Upper lobe of left lung (tissue), 6 donors: Measurements from ENCODE around the gene MLF1. TPM values are rescaled to one million over a fixed set of nuclear protein-coding genes. Genes with fewer than 3 reads are reported as not detected.

Experiments used
- ATAC-seq, 2 donors: fragments of 200-7000 bp; cut with Tn5 transposase; one replicate each; pipeline ENCODE4 v1.9.1; 2022; ENCODE audit warnings: mild to moderate bottlenecking in 2 of 2, moderate library complexity in 2 of 2; ENCODE audit not compliant: low FRiP score in 2 of 2
- DNase-seq, 2 donors: peaks; one replicate each; pipeline ENCODE4 v3.0.0-alpha.2; 2019 to 2020
- H3K27ac ChIP-seq, 4 donors: fragments of 200-600 bp; sonication (generic); one replicate each; pipeline ENCODE4 v1.5.1; 2016 to 2019
- H3K27me3 ChIP-seq, 4 donors: fragments of 200-600 bp; sonication (generic); one replicate each; pipeline ENCODE4 v1.5.1; 2017 to 2019
- H3K36me3 ChIP-seq, 4 donors: fragments of 200-600 bp; sonication (generic); one replicate each; pipeline ENCODE4 v1.5.1; 2016 to 2019
- H3K4me1 ChIP-seq, 4 donors: fragments of 200-600 bp; sonication (generic); one replicate each; pipeline ENCODE4 v1.5.1; 2018 to 2019
- H3K4me3 ChIP-seq, 4 donors: fragments of 200-600 bp; sonication (generic); one replicate each; pipeline ENCODE4 v1.5.1; 2017 to 2019; ENCODE audit warnings: mild to moderate bottlenecking in 2 of 4, moderate library complexity in 1 of 4
- H3K9me3 ChIP-seq, 4 donors: fragments of 200-600 bp; sonication (generic); one replicate each; pipeline ENCODE4 v1.5.1; 2018 to 2019
- EP300 ChIP-seq, 4 donors: sonication (generic); formaldehyde crosslinking; IDR thresholded peaks; one replicate each; pipeline ENCODE4 v1.5.1; 2017; ENCODE audit warnings: antibody characterized with exemption in 4 of 4, control low read depth in 2 of 4
- POLR2A ChIP-seq, 4 donors: fragments of 450-650 bp; IDR thresholded peaks; one replicate each; pipeline ENCODE4 v1.5.1; 2016 to 2017; ENCODE audit warnings: antibody characterized with exemption in 4 of 4, mild to moderate bottlenecking in 2 of 4
- POLR2AphosphoS5 ChIP-seq, 2 donors: sonication (generic); formaldehyde crosslinking; IDR thresholded peaks; one replicate each; pipeline ENCODE4 v1.5.1; 2017; ENCODE audit warnings: antibody characterized with exemption in 2 of 2
- WGBS, 2 donors: methylation state at CpG; one replicate each; pipeline ENCODE4 v1.1.5; 2017 to 2018; 5-methylcytosine and 5-hydroxymethylcytosine counted together
- total RNA-seq, 6 donors: library from RNA; depleted of rRNA in 4 of 6; stranded (reverse); fragments of >200 nt in 4 of 6; gene quantifications; one replicate each; pipeline versions ENCODE4 v1.1.0 to v1.2.1, GENCODE V29; 2016 to 2021
- TF ChIP-seq, protein P1 (sequence below), 6 experiments: fragments of 450-650 bp in 4 of 6; fragments of 200-600 bp in 2 of 6; sonication (generic) in 2 of 6; IDR thresholded peaks; one replicate each; pipeline ENCODE4 v1.5.1; 2016 to 2019; ENCODE audit warnings: antibody characterized with exemption in 6 of 6
- donor health status: DM: no; HTN: no; CAD: no; lungs with moderate emphysema.
- donor health status: DM: no; HTN: yes; CAD: no; lungs with severe emphysema.

Gene MLF1
- total RNA-seq, 6 donors from 2014 or later, result 2.1 to 24.0 (median 9.7) TPM

DNA sequence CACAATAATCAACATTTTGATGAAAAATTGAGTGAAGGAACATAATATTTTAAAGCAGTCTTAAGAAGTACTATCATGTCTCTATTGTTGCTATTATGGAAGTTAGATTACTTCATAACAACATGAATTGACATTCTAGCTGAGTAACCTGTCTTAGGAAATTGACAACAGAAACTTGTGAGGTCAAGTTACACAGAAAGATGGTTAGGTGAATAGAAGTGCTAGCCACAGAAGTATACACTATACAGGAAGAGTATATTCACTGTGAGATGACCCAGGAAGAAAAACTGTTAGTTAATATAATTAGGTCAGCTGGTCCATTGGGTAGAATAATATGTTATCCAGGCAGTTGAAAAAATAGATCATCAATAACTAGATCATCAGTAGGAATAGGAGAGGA is 31.2 kb downstream of the MLF1 start:
- no peaks in the 10 kb centered on the region for H3K4me1 ChIP-seq
- no peak for DNase-seq
- TF ChIP-seq, protein P1, sequence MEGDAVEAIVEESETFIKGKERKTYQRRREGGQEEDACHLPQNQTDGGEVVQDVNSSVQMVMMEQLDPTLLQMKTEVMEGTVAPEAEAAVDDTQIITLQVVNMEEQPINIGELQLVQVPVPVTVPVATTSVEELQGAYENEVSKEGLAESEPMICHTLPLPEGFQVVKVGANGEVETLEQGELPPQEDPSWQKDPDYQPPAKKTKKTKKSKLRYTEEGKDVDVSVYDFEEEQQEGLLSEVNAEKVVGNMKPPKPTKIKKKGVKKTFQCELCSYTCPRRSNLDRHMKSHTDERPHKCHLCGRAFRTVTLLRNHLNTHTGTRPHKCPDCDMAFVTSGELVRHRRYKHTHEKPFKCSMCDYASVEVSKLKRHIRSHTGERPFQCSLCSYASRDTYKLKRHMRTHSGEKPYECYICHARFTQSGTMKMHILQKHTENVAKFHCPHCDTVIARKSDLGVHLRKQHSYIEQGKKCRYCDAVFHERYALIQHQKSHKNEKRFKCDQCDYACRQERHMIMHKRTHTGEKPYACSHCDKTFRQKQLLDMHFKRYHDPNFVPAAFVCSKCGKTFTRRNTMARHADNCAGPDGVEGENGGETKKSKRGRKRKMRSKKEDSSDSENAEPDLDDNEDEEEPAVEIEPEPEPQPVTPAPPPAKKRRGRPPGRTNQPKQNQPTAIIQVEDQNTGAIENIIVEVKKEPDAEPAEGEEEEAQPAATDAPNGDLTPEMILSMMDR (IDR thresholded peaks at IDR 0.05), result no peak
- no peak for TF ChIP-seq EP300 (IDR thresholded peaks at IDR 0.05)
- H3K9me3 ChIP-seq, result no peaks in the 10 kb centered on the region
- H3K27ac ChIP-seq, result no peak overlapping the region
- H3K4me3 ChIP-seq, result no peak overlapping the region
- H3K27me3 ChIP-seq, result no peaks in the 10 kb centered on the region
- peaks cover 0 to 21% (median 1%) of the 10 kb centered on the region in 4 donors for H3K36me3 ChIP-seq
- no peak for ATAC-seq

DNA sequence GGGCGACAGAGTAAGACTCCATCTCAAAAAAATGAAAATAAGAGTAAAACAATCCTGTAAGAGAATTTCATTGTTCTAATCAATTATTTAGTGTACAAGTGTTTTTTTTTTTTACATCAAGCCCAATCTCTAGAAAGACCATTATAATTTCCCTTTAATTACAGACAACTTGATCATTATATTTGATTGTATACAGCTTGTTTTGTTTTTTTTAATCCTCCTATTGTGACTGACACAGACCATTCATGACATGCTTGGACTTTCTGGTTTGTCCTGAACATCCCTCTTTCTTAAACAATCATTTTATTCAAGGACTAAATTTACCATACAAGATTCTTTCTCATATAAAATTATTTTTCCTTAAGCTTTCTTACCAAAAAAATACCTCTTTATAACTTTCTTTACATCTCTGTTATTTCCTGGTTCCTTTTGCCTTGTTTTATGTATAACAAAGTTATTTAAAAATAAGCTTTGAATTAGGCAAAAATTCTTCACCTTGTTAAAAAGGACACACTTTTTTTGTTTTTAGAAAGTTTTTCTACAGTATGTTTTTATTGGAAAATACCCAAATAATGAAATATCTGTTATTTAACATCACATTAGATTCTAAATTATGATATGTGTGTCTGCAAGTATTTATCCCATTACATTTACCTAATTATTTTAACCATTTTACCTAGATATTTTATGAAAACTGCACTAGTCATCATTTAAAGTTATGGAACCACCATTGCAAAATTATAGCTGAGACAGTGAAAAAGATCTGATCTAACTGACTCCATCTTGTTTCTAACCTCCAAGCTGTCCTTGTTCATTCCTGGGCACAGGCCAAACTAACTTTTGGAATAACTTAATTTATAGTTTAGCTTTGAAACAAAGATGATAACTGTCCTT is 47.2 kb downstream of the MLF1 start:
- no peak overlapping the region for H3K4me3 ChIP-seq
- TF ChIP-seq POLR2A (IDR thresholded peaks at IDR 0.05), result no peak
- TF ChIP-seq, protein P1 (IDR thresholded peaks at IDR 0.05), result no peak
- TF ChIP-seq POLR2AphosphoS5 (IDR thresholded peaks at IDR 0.05), result no peak
- TF ChIP-seq EP300 (IDR thresholded peaks at IDR 0.05), result no peak
- ATAC-seq (no peak), DNase-seq (no peak)
- H3K36me3 ChIP-seq, result no peaks in the 10 kb centered on the region
- 70 to 77% methylated on average over 1 of the region's 1 CpG for WGBS, 2 donors
- H3K9me3 ChIP-seq, result peaks cover 0 to 23% (median 10%) of the 10 kb centered on the region in 4 donors
- no peak overlapping the region for H3K27ac ChIP-seq
- H3K4me1 ChIP-seq, result no peaks in the 10 kb centered on the region
- no peaks in the 10 kb centered on the region for H3K27me3 ChIP-seq

DNA sequence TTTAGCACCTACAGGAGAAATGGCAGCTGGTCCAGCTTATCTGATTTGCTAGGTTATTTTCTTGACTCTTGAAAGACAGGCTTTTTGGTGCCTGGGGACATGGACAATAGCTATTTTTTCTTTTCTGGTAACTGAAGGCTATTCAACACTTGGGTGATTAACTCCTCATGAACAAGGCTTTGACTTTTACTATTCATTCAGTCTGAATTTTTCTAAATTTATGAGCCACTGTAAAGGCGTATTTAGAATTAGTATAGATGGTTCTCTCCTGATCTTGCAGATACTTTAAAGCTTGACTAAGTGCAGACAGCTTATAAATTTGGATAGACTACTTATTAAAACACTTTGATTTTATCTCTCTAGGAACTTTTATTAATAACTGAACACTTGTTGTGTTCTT is 54.9 kb downstream of the MLF1 start:
- Histone ChIP-seq H3K27me3 (no peaks in the 10 kb centered on the region), H3K4me1 (no peaks in the 10 kb centered on the region), H3K36me3 (no peaks in the 10 kb centered on the region), H3K27ac (no peak overlapping the region), H3K9me3 (peaks cover 0 to 7% (median 5%) of the 10 kb centered on the region in 4 donors), H3K4me3 (no peak overlapping the region)
- ATAC-seq (no peak), DNase-seq (no peak)
- 84 to 94% methylated on average over 1 of the region's 1 CpG for WGBS, 2 donors
- TF ChIP-seq, protein P1 (IDR thresholded peaks at IDR 0.05), result no peak
- TF ChIP-seq POLR2A (IDR thresholded peaks at IDR 0.05) (no peak), POLR2AphosphoS5 (IDR thresholded peaks at IDR 0.05) (no peak), EP300 (IDR thresholded peaks at IDR 0.05) (no peak)

- H3K4me1 ChIP-seq, result no peaks in the 10 kb centered on the region
- no peak for TF ChIP-seq POLR2AphosphoS5 (IDR thresholded peaks at IDR 0.05)
- TF ChIP-seq, protein P1 (IDR thresholded peaks at IDR 0.05), result no peak
- no peak for TF ChIP-seq POLR2A (IDR thresholded peaks at IDR 0.05)
- H3K27ac ChIP-seq, result no peak overlapping the region
- no peak for ATAC-seq
- no peak overlapping the region for H3K4me3 ChIP-seq
- H3K27me3 ChIP-seq, result no peaks in the 10 kb centered on the region
- H3K36me3 ChIP-seq, result no peaks in the 10 kb centered on the region
- no peaks in the 10 kb centered on the region for H3K9me3 ChIP-seq
- DNase-seq, result no peak
Measured at GRCh38 chr3:158631981-158632380, 61.0 kb downstream of the MLF1 start.

- no peak for DNase-seq
- no peaks in the 10 kb centered on the region for H3K36me3 ChIP-seq
- H3K4me3 ChIP-seq, result no peak overlapping the region
- H3K9me3 ChIP-seq, result no peaks in the 10 kb centered on the region
- H3K27me3 ChIP-seq, result no peaks in the 10 kb centered on the region
- ATAC-seq, result no peak
- peaks cover 8 to 21% (median 9%) of the 10 kb centered on the region in 4 donors for H3K4me1 ChIP-seq
- TF ChIP-seq, protein P1 (IDR thresholded peaks at IDR 0.05), result no peak
- no peak for TF ChIP-seq POLR2A (IDR thresholded peaks at IDR 0.05)
- no peak for TF ChIP-seq EP300 (IDR thresholded peaks at IDR 0.05)
- TF ChIP-seq POLR2AphosphoS5 (IDR thresholded peaks at IDR 0.05), result no peak
- no peak overlapping the region for H3K27ac ChIP-seq
- WGBS, 2 donors, result 84 to 87% methylated on average over 7 of the region's 7 CpGs
Measured at GRCh38 chr3:158640646-158641045, 69.7 kb downstream of the MLF1 start.
